ENCODE data around the gene PIP. TPM values are rescaled to one million over a fixed set of nuclear protein-coding genes. Genes with fewer than 3 reads are reported as not detected.
"Not testable (repeated sequence)": the region's sequence is repeated elsewhere in the genome, so short reads cannot be mapped to it uniquely, and the experiment has no call there.

The PIP gene
- total RNA-seq, 2 experiments from 2014 or later: not detected

DNA sequence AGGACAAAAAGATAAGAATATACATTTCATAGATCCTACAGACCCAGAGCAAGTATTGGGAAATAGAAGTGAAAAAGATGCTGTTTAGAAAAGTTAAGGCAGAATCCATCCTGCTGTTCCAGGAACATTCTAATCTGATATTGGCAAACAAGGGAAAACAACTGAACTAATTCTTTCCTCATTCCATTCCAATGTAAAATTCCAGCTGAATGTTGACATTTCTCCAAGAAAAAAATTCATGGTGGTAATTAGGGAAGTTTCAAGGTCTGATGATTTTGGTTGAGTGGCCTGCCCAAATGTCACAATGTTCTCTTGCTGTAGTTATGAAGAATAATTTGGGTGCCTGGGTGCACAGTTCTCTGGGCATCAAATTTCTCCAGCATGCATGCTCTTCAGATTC lies 15.2 kb downstream of the PIP start:
- H3K27ac ChIP-seq (ENCODE audit: low read depth in 1 of 2, low read length in 2 of 2): no peak overlapping the region
- DNase-seq: no peak
- no peak overlapping the region for H3K27ac Mint-ChIP-seq

GRCh38 chr7:143148050-143148449 lies 16.2 kb downstream of the PIP start:
- intact Hi-C loops (cut with DNase I, micrococcal nuclease): no loop called here
- no peak overlapping the region for H3K27ac Mint-ChIP-seq
- Histone ChIP-seq H3K36me3 (ENCODE audit: insufficient read depth, low read length) (no peaks in the 10 kb centered on the region), H3K4me1 (ENCODE audit: insufficient read depth, low read length) (no peaks in the 10 kb centered on the region), H3K27me3 (ENCODE audit: control insufficient read depth in 1 of 2, insufficient read depth in 2 of 2, low read length in 2 of 2) (peaks cover 0 to 6% of the 10 kb centered on the region in 2 experiments), H3K4me3 (ENCODE audit: low read length) (no peak overlapping the region), H3K9me3 (ENCODE audit: control insufficient read depth in 1 of 2, insufficient read depth in 1 of 2, low read length in 2 of 2) (no peaks in the 10 kb centered on the region), H3K27ac (ENCODE audit: low read depth in 1 of 2, low read length in 2 of 2) (no peak overlapping the region)
- peaks cover 8% of the 10 kb centered on the region for H3K9me3 Mint-ChIP-seq
- H3K36me3 Mint-ChIP-seq (ENCODE audit: low read depth): no peaks in the 10 kb centered on the region
- no peak for DNase-seq
- TF ChIP-seq CTCF (IDR thresholded peaks at IDR 0.05): no peak
- no peak overlapping the region for H3K4me3 Mint-ChIP-seq
- H3K27me3 Mint-ChIP-seq: peaks cover 6% of the 10 kb centered on the region
- POLR2A ChIA-PET: no interaction called here
- no peak for ATAC-seq (ENCODE audit: poor library complexity)
- H3K4me1 Mint-ChIP-seq (ENCODE audit: low read depth): no peaks in the 10 kb centered on the region
- CTCF ChIA-PET: no interaction called here

More for the DNA sequence above, 15.2 kb downstream of the PIP start:
- no peaks in the 10 kb centered on the region for H3K4me1 ChIP-seq (ENCODE audit: insufficient read depth, low read length)
- no peak for ATAC-seq (ENCODE audit: poor library complexity)
- CTCF ChIA-PET: no interaction called here
- Mint-ChIP-seq H3K4me1 (ENCODE audit: low read depth) (no peaks in the 10 kb centered on the region), H3K27me3 (peaks cover 6% of the 10 kb centered on the region), H3K9me3 (peaks cover 8% of the 10 kb centered on the region), H3K36me3 (ENCODE audit: low read depth) (no peaks in the 10 kb centered on the region), H3K4me3 (no peak overlapping the region)
- no peak for TF ChIP-seq CTCF (IDR thresholded peaks at IDR 0.05)
- H3K36me3 ChIP-seq (ENCODE audit: insufficient read depth, low read length): no peaks in the 10 kb centered on the region
- H3K27me3 ChIP-seq (ENCODE audit: control insufficient read depth in 1 of 2, insufficient read depth in 2 of 2, low read length in 2 of 2): peaks cover 0 to 6% of the 10 kb centered on the region in 2 experiments
- POLR2A ChIA-PET: interaction anchor here (0.7 kb wide), 1 partner anchor 235 kb away, joined by 3 read pairs; no protein-coding TSS in a partner anchor
- H3K4me3 ChIP-seq (ENCODE audit: low read length): no peak overlapping the region
- H3K9me3 ChIP-seq (ENCODE audit: control insufficient read depth in 1 of 2, insufficient read depth in 1 of 2, low read length in 2 of 2): no peaks in the 10 kb centered on the region
- intact Hi-C loops (cut with DNase I, micrococcal nuclease): no loop called here

GRCh38 chr7:143148651-143149050 lies 16.8 kb downstream of the PIP start:
- Histone ChIP-seq H3K9me3 (ENCODE audit: control insufficient read depth in 1 of 2, insufficient read depth in 1 of 2, low read length in 2 of 2) (no peaks in the 10 kb centered on the region), H3K4me3 (ENCODE audit: low read length) (no peak overlapping the region), H3K4me1 (ENCODE audit: insufficient read depth, low read length) (no peaks in the 10 kb centered on the region), H3K36me3 (ENCODE audit: insufficient read depth, low read length) (no peaks in the 10 kb centered on the region), H3K27me3 (ENCODE audit: control insufficient read depth in 1 of 2, insufficient read depth in 2 of 2, low read length in 2 of 2) (peaks cover 0 to 6% of the 10 kb centered on the region in 2 experiments), H3K27ac (ENCODE audit: low read depth in 1 of 2, low read length in 2 of 2) (no peak overlapping the region)
- ATAC-seq (ENCODE audit: poor library complexity) (no peak), DNase-seq (no peak)
- Mint-ChIP-seq H3K9me3 (peaks cover 8% of the 10 kb centered on the region), H3K4me1 (ENCODE audit: low read depth) (no peaks in the 10 kb centered on the region), H3K36me3 (ENCODE audit: low read depth) (no peaks in the 10 kb centered on the region), H3K27ac (no peak overlapping the region), H3K4me3 (no peak overlapping the region), H3K27me3 (peaks cover 6% of the 10 kb centered on the region)
- intact Hi-C loops (cut with DNase I, micrococcal nuclease): no loop called here
- CTCF ChIA-PET: no interaction called here
- no peak for TF ChIP-seq CTCF (IDR thresholded peaks at IDR 0.05)
- POLR2A ChIA-PET: no interaction called here

GRCh38 chr7:143150696-143151095 lies 18.8 kb downstream of the PIP start:
- H3K27me3 Mint-ChIP-seq; H3K4me3 ChIP-seq (ENCODE audit: low read length); H3K36me3 Mint-ChIP-seq (ENCODE audit: low read depth); H3K4me1 Mint-ChIP-seq (ENCODE audit: low read depth); H3K4me1 ChIP-seq (ENCODE audit: insufficient read depth, low read length); H3K36me3 ChIP-seq (ENCODE audit: insufficient read depth, low read length); CTCF ChIA-PET; H3K9me3 ChIP-seq (ENCODE audit: control insufficient read depth in 1 of 2, insufficient read depth in 1 of 2, low read length in 2 of 2); DNase-seq; H3K4me3 Mint-ChIP-seq; H3K27me3 ChIP-seq (ENCODE audit: control insufficient read depth in 1 of 2, insufficient read depth in 2 of 2, low read length in 2 of 2); H3K27ac Mint-ChIP-seq; POLR2A ChIA-PET; H3K27ac ChIP-seq (ENCODE audit: low read depth in 1 of 2, low read length in 2 of 2); ATAC-seq (ENCODE audit: poor library complexity); H3K9me3 Mint-ChIP-seq; intact Hi-C loops (cut with DNase I, micrococcal nuclease): not testable (repeated sequence)

- POLR2A ChIA-PET; H3K4me3 ChIP-seq (ENCODE audit: low read length); H3K27me3 ChIP-seq (ENCODE audit: control insufficient read depth in 1 of 2, insufficient read depth in 2 of 2, low read length in 2 of 2); H3K4me1 Mint-ChIP-seq (ENCODE audit: low read depth); H3K9me3 ChIP-seq (ENCODE audit: control insufficient read depth in 1 of 2, insufficient read depth in 1 of 2, low read length in 2 of 2); H3K27ac ChIP-seq (ENCODE audit: low read depth in 1 of 2, low read length in 2 of 2); H3K36me3 Mint-ChIP-seq (ENCODE audit: low read depth); CTCF ChIA-PET; intact Hi-C loops (cut with DNase I, micrococcal nuclease); H3K4me1 ChIP-seq (ENCODE audit: insufficient read depth, low read length); H3K27me3 Mint-ChIP-seq; DNase-seq; H3K27ac Mint-ChIP-seq; H3K36me3 ChIP-seq (ENCODE audit: insufficient read depth, low read length); ATAC-seq (ENCODE audit: poor library complexity); H3K4me3 Mint-ChIP-seq; H3K9me3 Mint-ChIP-seq: not testable (repeated sequence)
These were observed 26.7 kb downstream of the PIP start for GRCh38 chr7:143158617-143159016.

Measured in CD4-positive, alpha-beta T cell (primary cell).